ACC112 (cell line): ENCODE measurements around the gene IMMP2L.

Source experiments
- H2AFZ ChIP-seq: fragments of 200-600 bp; sonication (generic); one replicate; pipeline ENCODE4 v1.6.0; 2017; ENCODE audit warnings: antibody characterized with exemption, low read length; ENCODE audit not compliant: unreplicated experiment
- H3K27ac ChIP-seq: fragments of 200-600 bp; sonication (generic); 2 replicates; pipeline ENCODE4 v1.5.1; 2014; ENCODE audit warnings: low read depth, mild to moderate bottlenecking, antibody characterized with exemption, low read length, moderate library complexity
- H3K27me3 ChIP-seq: fragments of 200-600 bp; sonication (generic); 2 replicates; pipeline ENCODE4 v1.6.1; 2014; ENCODE audit warnings: mild to moderate bottlenecking, antibody characterized with exemption, low read length, moderate library complexity, mixed read lengths; ENCODE audit not compliant: insufficient read depth
- H3K36me3 ChIP-seq: fragments of 200-600 bp; sonication (generic); 2 replicates; pipeline ENCODE4 v1.6.1; 2016; ENCODE audit warnings: mild to moderate bottlenecking, antibody characterized with exemption, low read length, moderate library complexity, mixed read lengths; ENCODE audit not compliant: insufficient read depth
- H3K4me1 ChIP-seq: fragments of 200-600 bp; sonication (generic); one replicate; pipeline ENCODE4 v1.6.1; 2016; ENCODE audit warnings: low read length, mixed read lengths; ENCODE audit not compliant: insufficient read depth, unreplicated experiment, control insufficient read depth
- H3K4me3 ChIP-seq: fragments of 200-600 bp; sonication (generic); 2 replicates; pipeline ENCODE4 v1.5.1; 2014; ENCODE audit warnings: mild to moderate bottlenecking, low read depth, low read length
- H3K79me2 ChIP-seq: fragments of 200-600 bp; sonication (generic); one replicate; pipeline ENCODE4 v1.6.0; 2016; ENCODE audit warnings: low read length; ENCODE audit not compliant: control insufficient read depth, unreplicated experiment, insufficient read depth

Gene IMMP2L

GRCh38 chr7:111071556-111071955, 490.7 kb downstream of the IMMP2L start:
- Histone ChIP-seq H3K36me3 (no peaks in the 10 kb centered on the region), H3K4me1 (peaks cover 18% of the 10 kb centered on the region), H2AFZ (no peak overlapping the region), H3K27me3 (no peaks in the 10 kb centered on the region), H3K4me3 (no peak overlapping the region), H3K27ac (no peak overlapping the region), H3K79me2 (no peaks in the 10 kb centered on the region)

GRCh38 chr7:111068618-111069017, 493.7 kb downstream of the IMMP2L start:
- Histone ChIP-seq H3K27me3 (no peaks in the 10 kb centered on the region), H2AFZ (no peak overlapping the region), H3K79me2 (no peaks in the 10 kb centered on the region), H3K36me3 (no peaks in the 10 kb centered on the region), H3K4me1 (peaks cover 2% of the 10 kb centered on the region), H3K4me3 (no peak overlapping the region), H3K27ac (no peak overlapping the region)

GRCh38 chr7:111067682-111068081, 494.6 kb downstream of the IMMP2L start:
- no peaks in the 10 kb centered on the region for H3K36me3 ChIP-seq
- H3K27ac ChIP-seq, result no peak overlapping the region
- H3K4me3 ChIP-seq, result no peak overlapping the region
- H3K27me3 ChIP-seq, result no peaks in the 10 kb centered on the region
- H3K4me1 ChIP-seq, result no peaks in the 10 kb centered on the region
- no peaks in the 10 kb centered on the region for H3K79me2 ChIP-seq
- H2AFZ ChIP-seq, result no peak overlapping the region

- Histone ChIP-seq H3K36me3 (no peaks in the 10 kb centered on the region), H3K79me2 (no peaks in the 10 kb centered on the region), H2AFZ (no peak overlapping the region), H3K27me3 (no peaks in the 10 kb centered on the region), H3K4me1 (no peaks in the 10 kb centered on the region), H3K27ac (no peak overlapping the region), H3K4me3 (no peak overlapping the region)
These were observed 495.0 kb downstream of the IMMP2L start for GRCh38 chr7:111067251-111067650.

- Histone ChIP-seq H3K27me3 (no peaks in the 10 kb centered on the region), H3K36me3 (no peaks in the 10 kb centered on the region), H3K4me3 (no peak overlapping the region), H2AFZ (no peak overlapping the region), H3K79me2 (no peaks in the 10 kb centered on the region), H3K27ac (no peak overlapping the region), H3K4me1 (no peaks in the 10 kb centered on the region)
These were observed 499.1 kb downstream of the IMMP2L start for GRCh38 chr7:111063166-111063565.

GRCh38 chr7:111059833-111060232, 502.5 kb downstream of the IMMP2L start:
- Histone ChIP-seq H3K4me1 (no peaks in the 10 kb centered on the region), H3K27me3 (no peaks in the 10 kb centered on the region), H2AFZ (no peak overlapping the region), H3K4me3 (no peak overlapping the region), H3K36me3 (no peaks in the 10 kb centered on the region), H3K27ac (no peak overlapping the region), H3K79me2 (no peaks in the 10 kb centered on the region)

- no peaks in the 10 kb centered on the region for H3K79me2 ChIP-seq
- H3K4me1 ChIP-seq, result no peaks in the 10 kb centered on the region
- H3K27me3 ChIP-seq, result no peaks in the 10 kb centered on the region
- no peak overlapping the region for H2AFZ ChIP-seq
- H3K36me3 ChIP-seq, result no peaks in the 10 kb centered on the region
- H3K4me3 ChIP-seq, result no peak overlapping the region
- no peak overlapping the region for H3K27ac ChIP-seq
These were observed 505.2 kb downstream of the IMMP2L start for GRCh38 chr7:111057066-111057465.

- Histone ChIP-seq H2AFZ (no peak overlapping the region), H3K79me2 (no peaks in the 10 kb centered on the region), H3K4me3 (no peak overlapping the region), H3K27ac (no peak overlapping the region), H3K27me3 (no peaks in the 10 kb centered on the region), H3K36me3 (no peaks in the 10 kb centered on the region), H3K4me1 (no peaks in the 10 kb centered on the region)
These were observed 505.9 kb downstream of the IMMP2L start for GRCh38 chr7:111056371-111056770.

- H3K27ac ChIP-seq, result no peak overlapping the region
- no peaks in the 10 kb centered on the region for H3K27me3 ChIP-seq
- H3K4me3 ChIP-seq, result no peak overlapping the region
- H3K4me1 ChIP-seq, result no peaks in the 10 kb centered on the region
- no peaks in the 10 kb centered on the region for H3K36me3 ChIP-seq
- H3K79me2 ChIP-seq, result no peaks in the 10 kb centered on the region
- no peak overlapping the region for H2AFZ ChIP-seq
These were observed 509.3 kb downstream of the IMMP2L start for GRCh38 chr7:111053035-111053434.

GRCh38 chr7:111051832-111052231, 510.5 kb downstream of the IMMP2L start:
- Histone ChIP-seq H3K4me3 (no peak overlapping the region), H3K27ac (no peak overlapping the region), H3K27me3 (no peaks in the 10 kb centered on the region), H3K79me2 (no peaks in the 10 kb centered on the region), H3K36me3 (no peaks in the 10 kb centered on the region), H3K4me1 (no peaks in the 10 kb centered on the region), H2AFZ (no peak overlapping the region)

GRCh38 chr7:111050875-111051416, 511.3 kb downstream of the IMMP2L start:
- no peak overlapping the region for H2AFZ ChIP-seq
- no peak overlapping the region for H3K4me3 ChIP-seq
- H3K79me2 ChIP-seq, result no peaks in the 10 kb centered on the region
- no peak overlapping the region for H3K27ac ChIP-seq
- no peaks in the 10 kb centered on the region for H3K27me3 ChIP-seq
- no peaks in the 10 kb centered on the region for H3K4me1 ChIP-seq
- no peaks in the 10 kb centered on the region for H3K36me3 ChIP-seq
